Kidney (tissue), 14 donors: Measurements from ENCODE around the gene F10. TPM values are rescaled to one million over a fixed set of nuclear protein-coding genes. Genes with fewer than 3 reads are reported as not detected.
A peak's percentile ranks its signal among the peaks of the same experiment; 100 is the strongest.

Experiments used
- DNase-seq, 5 donors: peaks; one replicate each; pipeline ENCODE4 v3.0.0-alpha.2; 2013 to 2020
- FAIRE-seq: peaks from 2 replicates; lab custom pipeline; 2012; peaks lifted over from hg19 to GRCh38; lab: Jason Lieb, UNC
- H3K27ac ChIP-seq, 2 donors: one replicate each; pipeline ENCODE4 v1.7.0; 2013; ENCODE audit warnings: low read depth in 2 of 2, low read length in 2 of 2, inconsistent platforms in 1 of 2
- H3K27me3 ChIP-seq: one replicate; pipeline ENCODE4 v1.7.1; 2013; ENCODE audit warnings: low read length, inconsistent platforms; ENCODE audit not compliant: control insufficient read depth, insufficient read depth
- H3K36me3 ChIP-seq, 3 donors: one replicate each; pipeline versions ENCODE4 v1.7.0 to v1.7.1; 2013; ENCODE audit warnings: low read length in 3 of 3, control low read depth in 1 of 3, inconsistent platforms in 1 of 3; ENCODE audit not compliant: insufficient read depth in 3 of 3, control insufficient read depth in 2 of 3
- H3K4me1 ChIP-seq, 3 donors: one replicate each; pipeline versions ENCODE4 v1.7.0 to v1.7.1; 2013; ENCODE audit warnings: low read length in 3 of 3, inconsistent platforms in 1 of 3, low read depth in 1 of 3; ENCODE audit not compliant: control insufficient read depth in 2 of 3, insufficient read depth in 2 of 3
- H3K4me3 ChIP-seq, 3 donors: one replicate each; pipeline versions ENCODE4 v1.7.0 to v1.8.1; 2013; ENCODE audit warnings: low read length in 3 of 3, control low read depth in 1 of 3, inconsistent platforms in 1 of 3
- H3K9ac ChIP-seq, 3 donors: one replicate each; pipeline versions ENCODE4 v1.7.0 to v1.7.1; 2013; ENCODE audit warnings: low read length in 3 of 3, control low read depth in 1 of 3, inconsistent platforms in 1 of 3
- H3K9me3 ChIP-seq, 3 donors: one replicate each; pipeline versions ENCODE4 v1.7.0 to v1.7.1; 2013; ENCODE audit warnings: low read length in 3 of 3, control low read depth in 1 of 3, inconsistent platforms in 1 of 3; ENCODE audit not compliant: control insufficient read depth in 2 of 3, insufficient read depth in 1 of 3
- CTCF ChIP-seq: IDR thresholded peaks from 3 replicates; pipeline ENCODE4 v1.5.1; 2012; ENCODE audit warnings: mild to moderate bottlenecking, moderate library complexity, borderline replicate concordance; ENCODE audit not compliant: insufficient read depth; ENCODE audit errors: extremely low read depth
- intact Hi-C: fragments of 100-400 bp; cut with DNase I; formaldehyde crosslinking; loops from one replicate; pipeline ENCODE4 v1.11.1; 2022
- polyA plus RNA-seq: library from polyadenylated mRNA; stranded (reverse); fragments of 350-450 nt; fragmentation: Illumina TruSeq; extraction: RNeasy Lipid Tissue Mini Kit (QIAGEN cat#74804); gene quantifications from one replicate; pipeline ENCODE4 v1.2.3, GENCODE V29; 2014; ENCODE audit warnings: low read depth, low replicate concordance; ENCODE audit not compliant: insufficient read depth
- total RNA-seq: library from RNA; stranded (reverse); fragmentation: NEBNext Ultra II Directional; extraction: Animal tissue kit (Norgen Biotek cat#: 25700); gene quantifications from one replicate; pipeline ENCODE4 v1.2.1, GENCODE V29; 2021
- donor health status: control.
- donor health status: control.
- donor health status: control.
- donor health status: control.
- donor health status: control.
- donor health status: DM: yes; HTN: yes; CAD: no.
- donor health status: Normal renal cell carcinoma (clear cell type).

F10 gene
- total and polyA plus RNA-seq, 2 donors from 2014 or later: 5.1 to 6.8 TPM

GRCh38 chr13:113162783-113163685 lies 40.4 kb downstream of the F10 start:
- Histone ChIP-seq H3K9me3 (no peaks in the 10 kb centered on the region), H3K4me1 (peaks cover 0 to under 1% (median 0%) of the 10 kb centered on the region in 3 donors), H3K36me3 (no peaks in the 10 kb centered on the region), H3K27ac (no peak overlapping the region), H3K9ac (no peak overlapping the region), H3K27me3 (no peaks in the 10 kb centered on the region), H3K4me3 (no peak overlapping the region)
- no peak for TF ChIP-seq CTCF
- no peak for FAIRE-seq
- peak in 1 of 5 donors; percentile 71 for DNase-seq
- intact Hi-C loops: no loop called here

GRCh38 chr13:113164492-113164891 lies 41.9 kb downstream of the F10 start:
- H3K4me3 ChIP-seq: no peak overlapping the region
- TF ChIP-seq CTCF: no peak
- no peaks in the 10 kb centered on the region for H3K27me3 ChIP-seq
- DNase-seq (no peak), FAIRE-seq (no peak)
- H3K4me1 ChIP-seq: no peaks in the 10 kb centered on the region
- no peak overlapping the region for H3K27ac ChIP-seq
- intact Hi-C loops: no loop called here
- H3K9me3 ChIP-seq: no peaks in the 10 kb centered on the region
- no peak overlapping the region for H3K9ac ChIP-seq
- peaks cover 0 to under 1% (median 0%) of the 10 kb centered on the region in 3 donors for H3K36me3 ChIP-seq

GRCh38 chr13:113166266-113166665 lies 43.7 kb downstream of the F10 start:
- Histone ChIP-seq H3K4me3 (no peak overlapping the region), H3K9me3 (no peaks in the 10 kb centered on the region), H3K27me3 (no peaks in the 10 kb centered on the region), H3K36me3 (peaks cover 0 to 4% (median 0%) of the 10 kb centered on the region in 3 donors), H3K4me1 (peaks cover 0 to 9% (median 0%) of the 10 kb centered on the region in 3 donors), H3K27ac (no peak overlapping the region), H3K9ac (no peak overlapping the region)
- TF ChIP-seq CTCF: no peak
- no peak for FAIRE-seq
- DNase-seq: no peak
- intact Hi-C loops: no loop called here
